GM12865 (cell line): ENCODE data around the gene KIAA0408.
A peak's percentile ranks its signal among the peaks of the same experiment; 100 is the strongest.

Experiments
- DNase-seq: peaks from one replicate; pipeline ENCODE4 v3.0.0; 2010; ENCODE audit warnings: low read depth
- H3K4me3 ChIP-seq: 2 replicates; pipeline ENCODE4 v1.5.1; 2011; ENCODE audit warnings: mild to moderate bottlenecking, low read depth, low read length, control low read depth
- TF ChIP-seq, protein P1 (sequence below): IDR thresholded peaks from 2 replicates; pipeline ENCODE4 v1.5.1; 2011; ENCODE audit warnings: low read length, control low read depth, low read depth, inconsistent platforms; ENCODE audit not compliant: insufficient read depth; ENCODE audit errors: missing control alignments

KIAA0408 gene

DNA sequence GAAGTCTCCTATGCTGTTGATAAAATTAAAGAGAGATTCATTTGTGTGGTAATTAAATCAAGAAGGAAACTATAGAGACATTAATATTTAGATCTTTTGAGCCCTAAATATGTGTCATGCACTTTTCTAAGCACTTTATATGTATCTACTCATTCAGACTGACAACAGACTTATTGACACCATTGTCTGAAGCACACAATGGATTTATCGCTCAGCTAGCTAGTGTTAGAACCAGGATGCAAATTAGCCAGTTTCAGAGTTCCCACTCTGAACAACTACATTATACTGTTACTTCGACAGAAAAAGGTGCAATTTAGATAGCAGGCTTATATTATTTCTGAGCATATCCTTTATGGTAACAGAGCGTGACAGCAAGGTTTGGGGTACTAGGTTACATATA, 27.7 kb upstream of the KIAA0408 start:
- TF ChIP-seq, protein P1, sequence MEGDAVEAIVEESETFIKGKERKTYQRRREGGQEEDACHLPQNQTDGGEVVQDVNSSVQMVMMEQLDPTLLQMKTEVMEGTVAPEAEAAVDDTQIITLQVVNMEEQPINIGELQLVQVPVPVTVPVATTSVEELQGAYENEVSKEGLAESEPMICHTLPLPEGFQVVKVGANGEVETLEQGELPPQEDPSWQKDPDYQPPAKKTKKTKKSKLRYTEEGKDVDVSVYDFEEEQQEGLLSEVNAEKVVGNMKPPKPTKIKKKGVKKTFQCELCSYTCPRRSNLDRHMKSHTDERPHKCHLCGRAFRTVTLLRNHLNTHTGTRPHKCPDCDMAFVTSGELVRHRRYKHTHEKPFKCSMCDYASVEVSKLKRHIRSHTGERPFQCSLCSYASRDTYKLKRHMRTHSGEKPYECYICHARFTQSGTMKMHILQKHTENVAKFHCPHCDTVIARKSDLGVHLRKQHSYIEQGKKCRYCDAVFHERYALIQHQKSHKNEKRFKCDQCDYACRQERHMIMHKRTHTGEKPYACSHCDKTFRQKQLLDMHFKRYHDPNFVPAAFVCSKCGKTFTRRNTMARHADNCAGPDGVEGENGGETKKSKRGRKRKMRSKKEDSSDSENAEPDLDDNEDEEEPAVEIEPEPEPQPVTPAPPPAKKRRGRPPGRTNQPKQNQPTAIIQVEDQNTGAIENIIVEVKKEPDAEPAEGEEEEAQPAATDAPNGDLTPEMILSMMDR = no peak
- no peak for DNase-seq
- H3K4me3 ChIP-seq = no peak overlapping the region

DNA sequence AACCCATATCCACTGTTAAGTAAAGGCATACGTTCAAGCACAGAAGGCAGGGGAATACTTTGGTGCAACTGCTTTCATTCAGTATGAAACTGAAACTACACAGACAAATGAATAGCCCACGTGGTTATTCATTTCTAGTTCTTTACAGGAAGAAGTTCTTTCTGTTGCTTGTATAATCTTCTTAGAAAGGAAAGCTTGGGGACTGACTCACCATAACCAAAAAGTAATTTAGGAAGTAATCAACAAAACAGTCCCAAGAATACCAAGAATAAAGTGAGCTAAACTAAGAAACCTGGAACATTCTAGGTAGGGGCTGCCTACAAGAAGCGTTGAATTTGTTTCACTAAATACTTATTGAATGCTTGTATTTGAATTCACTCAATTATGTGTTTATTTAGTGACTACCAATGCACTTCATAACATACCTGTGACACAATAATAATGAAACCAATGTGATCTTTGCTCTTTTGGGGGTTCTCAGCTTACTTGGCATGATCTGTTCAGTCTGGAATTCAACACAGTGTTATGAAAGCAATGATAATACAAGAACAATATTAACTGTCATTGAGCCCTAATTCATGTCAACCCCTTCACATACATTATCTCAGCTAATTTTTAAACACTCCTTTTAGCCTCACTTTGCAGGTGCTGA, 25.1 kb upstream of the KIAA0408 start:
- no peak overlapping the region for H3K4me3 ChIP-seq
- TF ChIP-seq, protein P1 = no peak
- peak; percentile 52 for DNase-seq

DNA sequence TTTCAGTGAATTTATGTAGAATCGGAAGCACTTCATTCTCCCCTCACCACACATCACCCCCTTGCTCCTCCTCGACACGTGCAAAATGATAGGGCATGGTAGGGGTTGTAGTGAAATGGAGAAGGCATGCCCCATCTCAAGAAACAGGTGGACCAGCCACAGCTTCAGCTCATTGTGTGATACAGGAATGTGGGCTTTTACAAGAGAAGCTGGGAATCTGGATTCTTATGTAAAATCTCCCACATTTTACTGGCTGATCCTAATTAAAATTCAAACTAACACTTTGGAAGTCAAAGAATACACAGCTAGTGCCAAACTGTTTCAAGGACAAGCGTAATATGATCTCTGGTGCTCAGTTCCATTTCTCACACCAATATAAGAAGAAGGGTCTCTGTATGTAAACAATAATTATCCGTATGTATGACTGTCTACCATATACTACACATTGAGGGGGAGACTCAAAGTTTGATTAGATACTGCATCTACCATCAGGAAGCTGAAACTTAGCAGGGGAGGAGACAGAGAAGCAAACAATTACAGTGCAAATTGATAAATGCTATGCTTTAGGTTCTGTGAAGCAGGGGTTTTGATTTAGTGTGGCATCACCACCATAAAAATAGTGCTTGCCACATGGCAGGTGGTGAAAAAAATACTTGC, 24.3 kb upstream of the KIAA0408 start:
- no peak overlapping the region for H3K4me3 ChIP-seq
- DNase-seq = no peak
- TF ChIP-seq, protein P1 = no peak

GRCh38 chr6:127482325-127482724, 23.1 kb upstream of the KIAA0408 start:
- TF ChIP-seq, protein P1 = no peak
- H3K4me3 ChIP-seq = no peak overlapping the region
- DNase-seq = no peak

DNA sequence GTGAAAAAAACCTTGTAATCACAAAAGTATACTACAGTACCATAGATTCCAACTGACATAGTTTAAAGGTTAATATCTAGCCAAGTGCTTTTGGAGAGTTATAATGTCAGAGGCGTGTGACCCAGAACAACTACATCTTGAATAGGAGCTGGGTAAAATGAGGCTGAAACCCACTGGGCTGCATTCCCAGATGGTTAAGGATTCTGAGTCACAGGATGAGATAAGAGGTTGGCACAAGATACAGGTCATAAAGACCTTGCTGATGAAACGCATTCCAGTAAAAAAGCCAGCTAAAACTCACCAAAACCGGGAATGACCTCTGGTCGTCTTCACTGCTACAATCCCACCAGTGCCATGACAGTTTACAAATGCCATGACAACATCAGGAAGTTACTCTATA, 22.4 kb upstream of the KIAA0408 start:
- H3K4me3 ChIP-seq = no peak overlapping the region
- DNase-seq = no peak
- TF ChIP-seq, protein P1 = no peak

- TF ChIP-seq, protein P1 = no peak
- no peak overlapping the region for H3K4me3 ChIP-seq
- DNase-seq = no peak
Measured at GRCh38 chr6:127481111-127481510, 21.9 kb upstream of the KIAA0408 start.
